ENCODE measurements around the gene MEF2C. TPM values are rescaled to one million over a fixed set of nuclear protein-coding genes. Genes with fewer than 3 reads are reported as not detected.
A peak's percentile ranks its signal among the peaks of the same experiment; 100 is the strongest.

The MEF2C gene
- polyA plus RNA-seq, 2 donors = 1.6 to 1.7 TPM

DNA sequence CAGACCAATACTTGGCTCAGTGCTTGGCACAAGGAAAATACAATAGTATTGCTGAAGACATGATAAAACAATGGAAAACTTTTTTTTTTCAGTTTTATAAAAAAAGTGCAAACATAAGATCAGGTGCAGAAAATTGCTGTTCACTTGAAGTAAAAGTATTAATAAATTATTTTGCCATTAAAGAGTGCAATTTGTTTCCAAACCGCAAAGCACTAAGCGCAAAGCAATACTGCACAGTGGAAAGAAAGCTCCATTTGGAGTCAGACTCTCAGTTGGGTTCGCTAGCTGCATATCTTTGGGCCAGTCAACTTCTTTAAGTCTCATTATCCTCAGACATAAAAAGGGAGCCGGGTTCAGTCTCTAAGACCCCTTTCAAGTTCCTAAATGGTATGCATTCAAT lies 45.8 kb downstream of the MEF2C start:
- Histone ChIP-seq H3K27ac (ENCODE audit: low read depth in 2 of 2, low read length in 1 of 2) (no peak overlapping the region), H3K36me3 (ENCODE audit: control insufficient read depth in 2 of 2, insufficient read depth in 2 of 2, low read length in 1 of 2) (no peaks in the 10 kb centered on the region), H3K4me3 (ENCODE audit: low read depth in 1 of 2, low read length in 2 of 2) (no peak overlapping the region), H3K4me1 (ENCODE audit: control insufficient read depth in 2 of 2, insufficient read depth in 2 of 2, low read length in 1 of 2) (no peaks in the 10 kb centered on the region), H3K9me3 (ENCODE audit: control insufficient read depth in 2 of 2, insufficient read depth in 1 of 2, low read depth in 1 of 2, low read length in 1 of 2) (no peaks in the 10 kb centered on the region), H3K27me3 (ENCODE audit: control insufficient read depth in 1 of 2, insufficient read depth in 2 of 2, low read length in 2 of 2) (no peaks in the 10 kb centered on the region)
- 96 to 98% methylated on average over 4 of the region's 4 CpGs for WGBS, 2 donors

DNA sequence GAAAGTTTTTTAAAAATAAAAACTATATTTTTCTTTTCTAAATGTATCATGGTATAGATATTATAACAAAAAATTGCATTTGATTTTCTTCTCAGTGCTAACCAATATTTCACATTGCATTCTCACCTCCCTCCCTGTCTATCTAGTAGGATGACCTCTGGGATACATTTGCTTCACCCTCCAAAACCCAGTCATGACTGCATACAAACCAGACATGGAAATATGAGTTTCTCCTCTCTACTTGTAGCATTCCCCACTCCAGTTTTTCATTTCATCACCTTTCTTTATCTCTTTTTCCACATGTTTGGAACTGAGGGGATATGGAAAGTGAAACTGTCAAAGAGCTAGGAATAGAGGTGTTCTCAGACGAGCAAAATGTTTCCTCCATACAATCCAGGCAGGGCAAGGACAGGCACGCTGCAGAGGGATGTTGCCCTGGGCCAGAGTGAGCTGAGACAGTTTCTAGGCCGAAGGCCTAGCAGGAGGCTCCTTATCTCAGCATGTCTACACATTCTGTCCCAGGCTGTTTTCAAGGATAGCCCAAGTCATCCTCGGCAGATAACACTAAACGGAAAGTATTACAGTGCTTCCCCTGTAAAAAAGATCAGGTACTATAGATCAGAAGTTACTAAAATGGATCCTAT lies 46.7 kb downstream of the MEF2C start:
- Histone ChIP-seq H3K9me3 (ENCODE audit: control insufficient read depth in 2 of 2, insufficient read depth in 1 of 2, low read depth in 1 of 2, low read length in 1 of 2) (no peaks in the 10 kb centered on the region), H3K27me3 (ENCODE audit: control insufficient read depth in 1 of 2, insufficient read depth in 2 of 2, low read length in 2 of 2) (no peaks in the 10 kb centered on the region), H3K4me1 (ENCODE audit: control insufficient read depth in 2 of 2, insufficient read depth in 2 of 2, low read length in 1 of 2) (no peaks in the 10 kb centered on the region), H3K27ac (ENCODE audit: low read depth in 2 of 2, low read length in 1 of 2) (peak overlapping the region; percentile 36 to 56), H3K36me3 (ENCODE audit: control insufficient read depth in 2 of 2, insufficient read depth in 2 of 2, low read length in 1 of 2) (no peaks in the 10 kb centered on the region), H3K4me3 (ENCODE audit: low read depth in 1 of 2, low read length in 2 of 2) (no peak overlapping the region)
- 36 to 44% methylated on average over 5 of the region's 5 CpGs for WGBS, 2 donors

DNA sequence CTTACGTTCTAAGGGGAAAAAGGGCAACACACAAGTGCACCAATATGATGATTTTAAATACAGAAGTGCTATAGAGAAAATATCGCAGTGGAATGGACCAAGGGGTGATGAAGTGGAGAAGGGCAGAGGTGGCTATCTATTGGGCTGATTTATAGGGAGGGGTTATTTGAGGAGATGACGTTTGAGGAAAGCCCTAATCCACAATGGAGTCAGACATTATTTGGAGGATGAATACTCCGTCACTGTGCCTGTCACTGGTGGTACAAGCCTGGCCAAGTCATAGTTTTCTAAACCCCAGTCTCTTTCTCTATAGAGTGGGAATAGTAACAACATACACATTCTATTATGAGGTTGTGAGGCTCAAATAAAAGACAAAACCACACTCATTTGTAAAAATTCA lies 48.5 kb downstream of the MEF2C start:
- no peaks in the 10 kb centered on the region for H3K36me3 ChIP-seq (ENCODE audit: control insufficient read depth in 2 of 2, insufficient read depth in 2 of 2, low read length in 1 of 2)
- no peaks in the 10 kb centered on the region for H3K9me3 ChIP-seq (ENCODE audit: control insufficient read depth in 2 of 2, insufficient read depth in 1 of 2, low read depth in 1 of 2, low read length in 1 of 2)
- no peaks in the 10 kb centered on the region for H3K27me3 ChIP-seq (ENCODE audit: control insufficient read depth in 1 of 2, insufficient read depth in 2 of 2, low read length in 2 of 2)
- no peak overlapping the region for H3K4me3 ChIP-seq (ENCODE audit: low read depth in 1 of 2, low read length in 2 of 2)
- no peaks in the 10 kb centered on the region for H3K4me1 ChIP-seq (ENCODE audit: control insufficient read depth in 2 of 2, insufficient read depth in 2 of 2, low read length in 1 of 2)
- no peak overlapping the region for H3K27ac ChIP-seq (ENCODE audit: low read depth in 2 of 2, low read length in 1 of 2)
- WGBS, 2 donors = 79 to 81% methylated on average over 4 of the region's 4 CpGs

DNA sequence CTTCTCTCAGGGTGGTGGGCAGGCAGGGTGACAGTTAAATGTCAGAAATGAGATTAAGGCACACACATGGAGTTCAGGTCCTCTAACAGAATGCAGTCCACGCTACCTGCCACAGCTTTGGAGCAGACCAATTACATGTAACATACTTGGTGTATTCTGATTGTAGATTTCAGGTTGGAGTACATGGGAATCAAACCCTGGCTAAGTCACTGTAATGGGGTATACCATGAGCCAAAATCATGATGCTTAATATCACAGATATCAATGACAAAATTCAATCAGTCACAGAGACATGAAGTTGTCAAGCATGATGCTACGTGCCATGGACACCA lies 48.9 kb downstream of the MEF2C start:
- Histone ChIP-seq H3K4me3 (ENCODE audit: low read depth in 1 of 2, low read length in 2 of 2) (no peak overlapping the region), H3K4me1 (ENCODE audit: control insufficient read depth in 2 of 2, insufficient read depth in 2 of 2, low read length in 1 of 2) (no peaks in the 10 kb centered on the region), H3K27ac (ENCODE audit: low read depth in 2 of 2, low read length in 1 of 2) (peak overlapping the region; percentile 40 to 57), H3K36me3 (ENCODE audit: control insufficient read depth in 2 of 2, insufficient read depth in 2 of 2, low read length in 1 of 2) (no peaks in the 10 kb centered on the region), H3K27me3 (ENCODE audit: control insufficient read depth in 1 of 2, insufficient read depth in 2 of 2, low read length in 2 of 2) (no peaks in the 10 kb centered on the region), H3K9me3 (ENCODE audit: control insufficient read depth in 2 of 2, insufficient read depth in 1 of 2, low read depth in 1 of 2, low read length in 1 of 2) (no peaks in the 10 kb centered on the region)
- WGBS, 2 donors = 87 to 88% methylated on average over 2 of the region's 2 CpGs

DNA sequence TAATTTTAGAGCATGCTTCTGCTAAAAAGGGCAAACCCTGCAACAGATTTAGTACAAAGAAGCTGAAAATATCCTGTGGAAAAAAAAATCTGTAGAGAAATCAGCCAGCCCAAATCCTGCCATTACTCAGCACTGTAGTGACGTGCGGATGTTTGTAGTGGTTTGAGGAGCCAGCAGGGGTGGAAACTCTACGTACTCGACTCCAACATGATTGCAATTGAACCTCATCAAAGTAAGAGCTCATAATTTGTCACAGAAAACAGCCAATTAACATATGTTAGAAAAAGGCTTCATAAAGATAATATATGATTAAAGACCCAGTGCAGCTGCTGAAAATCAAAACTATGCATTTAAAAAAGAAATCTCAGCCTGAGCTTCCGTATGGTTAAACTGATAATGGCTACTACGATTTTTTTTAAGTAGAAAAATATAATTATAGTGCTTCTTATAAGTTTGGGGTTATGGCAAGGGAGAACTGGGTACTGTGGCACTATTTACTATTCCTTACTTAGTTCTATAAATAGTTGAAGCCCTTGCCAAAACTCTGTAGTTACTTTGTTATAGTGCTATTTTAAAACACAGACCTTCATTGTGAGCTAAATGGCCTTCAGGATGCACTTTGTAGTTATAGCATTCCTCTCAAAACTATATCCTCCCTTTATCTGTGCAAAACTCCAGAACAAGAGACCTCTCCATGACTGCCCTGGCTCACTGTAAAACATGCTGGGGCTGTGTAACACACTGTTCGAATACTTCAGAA lies 49.4 kb downstream of the MEF2C start:
- Histone ChIP-seq H3K36me3 (ENCODE audit: control insufficient read depth in 2 of 2, insufficient read depth in 2 of 2, low read length in 1 of 2) (no peaks in the 10 kb centered on the region), H3K27ac (ENCODE audit: low read depth in 2 of 2, low read length in 1 of 2) (peak overlapping the region; percentile 40 to 57), H3K9me3 (ENCODE audit: control insufficient read depth in 2 of 2, insufficient read depth in 1 of 2, low read depth in 1 of 2, low read length in 1 of 2) (no peaks in the 10 kb centered on the region), H3K4me1 (ENCODE audit: control insufficient read depth in 2 of 2, insufficient read depth in 2 of 2, low read length in 1 of 2) (no peaks in the 10 kb centered on the region), H3K4me3 (ENCODE audit: low read depth in 1 of 2, low read length in 2 of 2) (no peak overlapping the region), H3K27me3 (ENCODE audit: control insufficient read depth in 1 of 2, insufficient read depth in 2 of 2, low read length in 2 of 2) (no peaks in the 10 kb centered on the region)
- 42 to 50% methylated on average over 7 of the region's 7 CpGs for WGBS, 2 donors

DNA sequence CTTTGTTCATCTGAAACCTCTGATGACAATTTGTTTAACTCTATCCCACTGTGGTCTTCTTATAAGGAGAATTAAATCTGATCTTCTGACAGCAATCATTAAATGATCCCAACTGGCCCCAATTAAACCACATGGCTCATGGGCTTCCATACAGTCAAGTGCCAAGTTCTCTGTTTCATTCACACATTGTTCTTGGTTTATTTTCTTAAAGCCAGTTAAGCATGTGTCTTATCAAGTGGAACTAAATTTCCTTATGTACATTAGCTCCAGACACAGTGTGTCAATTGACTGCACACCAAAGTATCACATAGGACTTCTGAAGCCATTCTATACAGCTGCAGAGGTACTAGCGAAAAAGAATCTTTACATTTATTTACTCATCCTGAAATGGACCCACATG lies 51.2 kb downstream of the MEF2C start:
- Histone ChIP-seq H3K4me3 (ENCODE audit: low read depth in 1 of 2, low read length in 2 of 2) (no peak overlapping the region), H3K27me3 (ENCODE audit: control insufficient read depth in 1 of 2, insufficient read depth in 2 of 2, low read length in 2 of 2) (no peaks in the 10 kb centered on the region), H3K9me3 (ENCODE audit: control insufficient read depth in 2 of 2, insufficient read depth in 1 of 2, low read depth in 1 of 2, low read length in 1 of 2) (no peaks in the 10 kb centered on the region), H3K27ac (ENCODE audit: low read depth in 2 of 2, low read length in 1 of 2) (no peak overlapping the region), H3K4me1 (ENCODE audit: control insufficient read depth in 2 of 2, insufficient read depth in 2 of 2, low read length in 1 of 2) (no peaks in the 10 kb centered on the region), H3K36me3 (ENCODE audit: control insufficient read depth in 2 of 2, insufficient read depth in 2 of 2, low read length in 1 of 2) (no peaks in the 10 kb centered on the region)
- 77 to 78% methylated on average over 1 of the region's 1 CpG for whole genome bisulfite sequencing, 2 donors

DNA sequence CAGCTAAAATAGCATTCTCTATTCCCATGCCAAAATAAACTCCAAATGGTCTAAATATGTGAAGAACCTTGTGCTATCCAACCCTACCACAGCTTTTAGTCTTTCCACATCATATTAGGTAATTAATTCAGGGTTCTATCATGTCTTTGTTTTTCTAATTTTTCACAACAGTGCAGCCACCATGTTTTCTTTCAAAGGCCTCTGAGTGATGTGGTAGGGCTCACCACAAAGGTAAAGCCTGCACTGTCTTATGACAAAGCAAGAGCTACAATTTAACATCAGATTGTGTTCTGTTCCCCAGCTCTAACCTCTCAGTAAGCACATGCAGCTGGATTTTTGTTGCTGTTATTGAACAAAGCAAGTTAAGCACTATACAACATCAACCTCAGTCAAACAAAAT lies 52.4 kb downstream of the MEF2C start:
- no peaks in the 10 kb centered on the region for H3K4me1 ChIP-seq (ENCODE audit: control insufficient read depth in 2 of 2, insufficient read depth in 2 of 2, low read length in 1 of 2)

DNA sequence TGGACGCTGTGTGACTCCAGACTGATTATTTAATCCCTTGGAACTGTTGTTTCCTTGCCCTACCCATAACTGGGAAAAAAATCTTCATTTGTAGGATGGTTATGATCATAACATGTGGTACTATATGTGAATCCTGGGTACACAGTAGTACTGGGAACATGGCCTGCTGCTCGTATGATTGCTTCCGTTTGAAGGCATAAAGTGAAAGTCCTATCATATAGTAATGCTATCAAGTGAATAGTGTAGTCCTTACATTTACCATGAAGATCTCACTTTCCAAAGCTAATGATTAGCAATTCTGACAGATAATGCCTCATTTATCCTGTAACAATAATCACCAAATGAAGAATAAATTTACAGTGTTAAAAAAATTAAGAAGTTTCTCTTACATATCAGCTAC lies 53.2 kb downstream of the MEF2C start:
- no peaks in the 10 kb centered on the region for H3K36me3 ChIP-seq (ENCODE audit: control insufficient read depth in 2 of 2, insufficient read depth in 2 of 2, low read length in 1 of 2)
- no peaks in the 10 kb centered on the region for H3K4me1 ChIP-seq (ENCODE audit: control insufficient read depth in 2 of 2, insufficient read depth in 2 of 2, low read length in 1 of 2)
- H3K27me3 ChIP-seq (ENCODE audit: control insufficient read depth in 1 of 2, insufficient read depth in 2 of 2, low read length in 2 of 2) = no peaks in the 10 kb centered on the region
- no peaks in the 10 kb centered on the region for H3K9me3 ChIP-seq (ENCODE audit: control insufficient read depth in 2 of 2, insufficient read depth in 1 of 2, low read depth in 1 of 2, low read length in 1 of 2)
- 69 to 74% methylated on average over 3 of the region's 3 CpGs for WGBS, 2 donors
- H3K27ac ChIP-seq (ENCODE audit: low read depth in 2 of 2, low read length in 1 of 2) = peak overlapping the region in 1 of 2 donors; percentile 59
- no peak overlapping the region for H3K4me3 ChIP-seq (ENCODE audit: low read depth in 1 of 2, low read length in 2 of 2)

More for the DNA sequence above, 52.4 kb downstream of the MEF2C start:
- H3K27me3 ChIP-seq (ENCODE audit: control insufficient read depth in 1 of 2, insufficient read depth in 2 of 2, low read length in 2 of 2) = no peaks in the 10 kb centered on the region
- H3K36me3 ChIP-seq (ENCODE audit: control insufficient read depth in 2 of 2, insufficient read depth in 2 of 2, low read length in 1 of 2) = no peaks in the 10 kb centered on the region
- no peak overlapping the region for H3K4me3 ChIP-seq (ENCODE audit: low read depth in 1 of 2, low read length in 2 of 2)
- peak overlapping the region in 1 of 2 donors; percentile 13 for H3K27ac ChIP-seq (ENCODE audit: low read depth in 2 of 2, low read length in 1 of 2)
- no peaks in the 10 kb centered on the region for H3K9me3 ChIP-seq (ENCODE audit: control insufficient read depth in 2 of 2, insufficient read depth in 1 of 2, low read depth in 1 of 2, low read length in 1 of 2)

DNA sequence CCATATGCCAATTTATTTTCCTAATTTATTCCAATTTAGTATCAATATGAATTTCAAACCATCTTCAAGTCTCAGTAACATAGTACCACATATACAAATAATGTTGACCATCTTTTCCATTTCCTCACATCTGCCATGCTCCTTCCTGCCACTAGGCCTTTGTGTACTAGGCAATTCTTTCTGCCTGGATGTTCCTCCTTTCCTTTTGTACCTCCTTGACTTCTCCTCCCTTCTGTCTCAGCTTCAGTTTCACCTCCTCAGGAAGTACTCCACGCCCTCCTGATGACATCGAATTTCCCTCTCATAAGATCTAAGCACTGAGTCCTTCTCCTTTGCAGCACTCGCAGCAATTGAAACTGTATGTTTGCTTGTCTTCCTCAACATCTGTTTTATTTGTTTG lies 53.9 kb downstream of the MEF2C start:
- no peaks in the 10 kb centered on the region for H3K4me1 ChIP-seq (ENCODE audit: control insufficient read depth in 2 of 2, insufficient read depth in 2 of 2, low read length in 1 of 2)
- no peaks in the 10 kb centered on the region for H3K9me3 ChIP-seq (ENCODE audit: control insufficient read depth in 2 of 2, insufficient read depth in 1 of 2, low read depth in 1 of 2, low read length in 1 of 2)
- no peak overlapping the region for H3K27ac ChIP-seq (ENCODE audit: low read depth in 2 of 2, low read length in 1 of 2)
- H3K27me3 ChIP-seq (ENCODE audit: control insufficient read depth in 1 of 2, insufficient read depth in 2 of 2, low read length in 2 of 2) = no peaks in the 10 kb centered on the region
- no peak overlapping the region for H3K4me3 ChIP-seq (ENCODE audit: low read depth in 1 of 2, low read length in 2 of 2)
- 66 to 70% methylated on average over 3 of the region's 3 CpGs for WGBS, 2 donors
- no peaks in the 10 kb centered on the region for H3K36me3 ChIP-seq (ENCODE audit: control insufficient read depth in 2 of 2, insufficient read depth in 2 of 2, low read length in 1 of 2)

DNA sequence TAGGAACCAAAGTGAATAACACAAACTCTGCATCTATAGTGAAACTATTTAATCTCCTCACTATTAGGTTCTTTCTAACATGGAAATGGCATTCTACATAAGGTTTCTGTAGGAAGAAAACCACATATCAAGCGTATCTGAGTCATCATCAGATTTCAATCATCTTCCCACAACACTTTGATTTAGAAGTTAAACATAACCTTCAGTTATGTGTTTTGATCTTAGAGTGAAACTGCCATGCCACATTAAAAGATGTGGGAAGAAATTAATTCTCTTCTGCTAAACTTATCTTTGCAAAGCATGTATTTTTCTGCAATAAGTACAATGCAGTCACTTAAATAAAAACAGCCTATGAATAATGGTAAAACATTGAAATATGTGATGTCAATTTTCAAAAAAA lies 55.0 kb downstream of the MEF2C start:
- Histone ChIP-seq H3K36me3 (ENCODE audit: control insufficient read depth in 2 of 2, insufficient read depth in 2 of 2, low read length in 1 of 2) (no peaks in the 10 kb centered on the region), H3K27me3 (ENCODE audit: control insufficient read depth in 1 of 2, insufficient read depth in 2 of 2, low read length in 2 of 2) (no peaks in the 10 kb centered on the region), H3K4me3 (ENCODE audit: low read depth in 1 of 2, low read length in 2 of 2) (no peak overlapping the region), H3K9me3 (ENCODE audit: control insufficient read depth in 2 of 2, insufficient read depth in 1 of 2, low read depth in 1 of 2, low read length in 1 of 2) (no peaks in the 10 kb centered on the region), H3K4me1 (ENCODE audit: control insufficient read depth in 2 of 2, insufficient read depth in 2 of 2, low read length in 1 of 2) (no peaks in the 10 kb centered on the region), H3K27ac (ENCODE audit: low read depth in 2 of 2, low read length in 1 of 2) (no peak overlapping the region)
- 62 to 65% methylated on average over 1 of the region's 1 CpG for WGBS, 2 donors
